Prostate gland (tissue), 2 donors: ENCODE measurements around the gene POLR2B. TPM values are rescaled to one million over a fixed set of nuclear protein-coding genes. Genes with fewer than 3 reads are reported as not detected.

Experiments used
- DNase-seq: peaks from one replicate; pipeline ENCODE4 v3.0.0-alpha.2; 2019; ENCODE audit warnings: low spot score
- H3K27ac ChIP-seq, 2 donors: fragments of 200-600 bp; sonication (generic); 2 replicates each; pipeline ENCODE4 v1.5.1; 2017 to 2019
- H3K27me3 ChIP-seq: fragments of 200-600 bp; sonication (generic); replicated peaks from 2 replicates; pipeline ENCODE4 v1.5.1; 2019; ENCODE audit not compliant: insufficient read depth
- H3K36me3 ChIP-seq, 2 donors: fragments of 200-600 bp; sonication (generic); 1 replicate in 1 of 2; 2 replicates in 1 of 2; pipeline versions ENCODE4 v1.5.1 to v1.8.1; 2017 to 2019
- H3K4me1 ChIP-seq: fragments of 200-600 bp; sonication (generic); replicated peaks from 2 replicates; pipeline ENCODE4 v1.5.1; 2019
- H3K4me3 ChIP-seq, 2 donors: fragments of 200-600 bp; sonication (generic); 2 replicates each; pipeline ENCODE4 v1.5.1; 2017 to 2019
- H3K9me3 ChIP-seq: fragments of 200-600 bp; sonication (generic); 2 replicates; pipeline ENCODE4 v1.5.1; 2017
- POLR2A ChIP-seq: fragments of 450-650 bp; IDR thresholded peaks from one replicate; pipeline ENCODE4 v1.6.1; 2016; ENCODE audit warnings: antibody characterized with exemption, mild to moderate bottlenecking
- POLR2AphosphoS5 ChIP-seq: sonication (generic); formaldehyde crosslinking; IDR thresholded peaks from one replicate; pipeline ENCODE4 v1.6.1; 2017; ENCODE audit warnings: antibody characterized with exemption
- WGBS: methylation state at CpG from one replicate; pipeline ENCODE4 v1.1.5; 2018; 5-methylcytosine and 5-hydroxymethylcytosine counted together
- intact Hi-C: fragments of 100-400 bp; cut with DNase I; formaldehyde crosslinking; loops from one replicate; pipeline ENCODE4 v1.14.2; 2022
- total RNA-seq, 2 donors: library from RNA; depleted of rRNA; stranded (reverse); fragments of >200 nt; gene quantifications; one replicate each; pipeline ENCODE4 v1.1.0, GENCODE V29; 2016
- TF ChIP-seq, protein P1 (sequence below), 4 experiments: fragments of 200-600 bp in 2 of 4; fragments of 450-650 bp in 2 of 4; sonication (generic) in 2 of 4; IDR thresholded peaks; 1 replicate in 3 of 4; 2 replicates in 1 of 4; pipeline ENCODE4 v1.5.1; 2016 to 2019; ENCODE audit warnings: antibody characterized with exemption in 4 of 4, mild to moderate bottlenecking in 2 of 4, moderate library complexity in 2 of 4

Gene POLR2B
- total RNA-seq, 2 donors from 2014 or later: 74.0 to 76.1 TPM

DNA sequence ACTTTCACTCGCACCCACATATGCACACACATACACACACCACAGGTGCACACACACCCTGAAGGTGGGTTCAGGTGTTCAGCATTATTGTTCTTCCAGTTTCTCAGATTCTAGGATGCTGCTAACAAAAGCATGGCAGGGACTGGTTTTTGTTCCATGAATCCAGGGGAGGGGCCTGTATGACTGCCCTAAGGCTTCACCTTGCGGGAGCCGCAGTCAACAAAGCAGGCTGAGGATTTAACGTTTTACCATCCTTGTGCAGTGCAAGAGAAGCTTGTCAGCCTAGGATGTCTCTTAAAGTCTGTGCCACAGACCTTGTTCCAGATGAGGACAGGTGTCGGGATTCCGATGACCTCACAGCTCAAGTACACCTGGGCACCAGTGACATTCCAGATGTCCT is 61.8 kb downstream of the POLR2B start:
- no peak for DNase-seq
- H3K9me3 ChIP-seq: no peaks in the 10 kb centered on the region
- H3K36me3 ChIP-seq: no peaks in the 10 kb centered on the region
- WGBS: 62% methylated on average over 6 of the region's 6 CpGs
- H3K27ac ChIP-seq: peak overlapping the region in 1 of 2 donors; percentile 2
- H3K4me1 ChIP-seq: no peaks in the 10 kb centered on the region
- H3K27me3 ChIP-seq: no peaks in the 10 kb centered on the region
- H3K4me3 ChIP-seq: no peak overlapping the region
- no peak for TF ChIP-seq POLR2AphosphoS5
- no peak for TF ChIP-seq POLR2A
- TF ChIP-seq, protein P1, sequence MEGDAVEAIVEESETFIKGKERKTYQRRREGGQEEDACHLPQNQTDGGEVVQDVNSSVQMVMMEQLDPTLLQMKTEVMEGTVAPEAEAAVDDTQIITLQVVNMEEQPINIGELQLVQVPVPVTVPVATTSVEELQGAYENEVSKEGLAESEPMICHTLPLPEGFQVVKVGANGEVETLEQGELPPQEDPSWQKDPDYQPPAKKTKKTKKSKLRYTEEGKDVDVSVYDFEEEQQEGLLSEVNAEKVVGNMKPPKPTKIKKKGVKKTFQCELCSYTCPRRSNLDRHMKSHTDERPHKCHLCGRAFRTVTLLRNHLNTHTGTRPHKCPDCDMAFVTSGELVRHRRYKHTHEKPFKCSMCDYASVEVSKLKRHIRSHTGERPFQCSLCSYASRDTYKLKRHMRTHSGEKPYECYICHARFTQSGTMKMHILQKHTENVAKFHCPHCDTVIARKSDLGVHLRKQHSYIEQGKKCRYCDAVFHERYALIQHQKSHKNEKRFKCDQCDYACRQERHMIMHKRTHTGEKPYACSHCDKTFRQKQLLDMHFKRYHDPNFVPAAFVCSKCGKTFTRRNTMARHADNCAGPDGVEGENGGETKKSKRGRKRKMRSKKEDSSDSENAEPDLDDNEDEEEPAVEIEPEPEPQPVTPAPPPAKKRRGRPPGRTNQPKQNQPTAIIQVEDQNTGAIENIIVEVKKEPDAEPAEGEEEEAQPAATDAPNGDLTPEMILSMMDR (IDR thresholded peaks at IDR 0.05): no peak
- intact Hi-C loops: no loop called here

DNA sequence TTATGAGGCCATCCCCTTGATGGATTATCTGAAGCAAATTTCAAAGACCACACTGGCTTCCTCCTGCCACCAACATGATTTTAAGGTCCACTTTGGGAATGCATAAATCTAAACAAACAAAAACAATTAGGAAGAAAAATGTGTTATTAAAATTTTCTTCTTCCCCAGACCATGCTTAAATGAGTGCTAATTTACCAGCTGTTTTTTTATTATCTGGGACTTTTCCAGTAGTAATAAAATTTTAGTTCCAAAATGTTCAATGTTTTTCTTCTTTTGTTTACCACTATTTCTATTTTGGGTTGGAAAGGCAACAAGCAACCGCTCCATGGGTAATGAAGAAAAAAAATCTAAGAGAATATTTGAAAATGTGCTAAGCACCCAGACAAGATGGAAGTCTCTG is 62.3 kb downstream of the POLR2B start:
- Histone ChIP-seq H3K27ac (peak overlapping the region; percentile 56 to 64), H3K36me3 (no peaks in the 10 kb centered on the region), H3K9me3 (no peaks in the 10 kb centered on the region), H3K4me3 (no peak overlapping the region), H3K27me3 (no peaks in the 10 kb centered on the region), H3K4me1 (no peaks in the 10 kb centered on the region)
- no peak for DNase-seq
- TF ChIP-seq, protein P1 (IDR thresholded peaks at IDR 0.05): no peak
- TF ChIP-seq POLR2AphosphoS5 (no peak), POLR2A (no peak)
- intact Hi-C loops: no loop called here
- 55% methylated on average over 1 of the region's 1 CpG for WGBS

DNA sequence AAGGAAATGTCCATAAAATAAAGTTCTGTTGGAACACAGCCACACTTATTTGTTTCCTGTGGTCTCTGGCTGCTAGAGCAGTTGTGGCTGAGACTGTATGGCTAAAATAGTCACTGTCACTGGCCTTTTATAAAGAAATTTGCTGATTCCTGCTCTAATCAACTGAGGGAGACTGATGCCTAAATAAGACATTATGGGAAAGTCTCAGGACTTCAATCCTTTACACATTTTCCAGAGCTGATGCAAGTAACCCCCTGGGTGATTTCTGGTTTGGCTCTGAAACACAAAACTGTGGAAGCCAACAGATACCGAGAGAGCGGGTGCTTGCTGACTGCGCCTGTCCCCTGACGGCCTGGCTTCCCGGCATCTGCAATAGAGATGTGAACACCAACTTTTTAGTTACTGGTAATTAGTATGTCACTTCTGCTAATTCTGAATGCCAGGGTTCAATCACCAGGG is 64.0 kb downstream of the POLR2B start:
- 73% methylated on average over 5 of the region's 5 CpGs for WGBS
- H3K27ac ChIP-seq: peak overlapping the region; percentile 56 to 64
- no peaks in the 10 kb centered on the region for H3K9me3 ChIP-seq
- no peaks in the 10 kb centered on the region for H3K4me1 ChIP-seq
- TF ChIP-seq, protein P1 (IDR thresholded peaks at IDR 0.05): no peak
- TF ChIP-seq POLR2A (no peak), POLR2AphosphoS5 (no peak)
- H3K4me3 ChIP-seq: no peak overlapping the region
- intact Hi-C loops: no loop called here
- H3K36me3 ChIP-seq: no peaks in the 10 kb centered on the region
- no peak for DNase-seq
- no peaks in the 10 kb centered on the region for H3K27me3 ChIP-seq

DNA sequence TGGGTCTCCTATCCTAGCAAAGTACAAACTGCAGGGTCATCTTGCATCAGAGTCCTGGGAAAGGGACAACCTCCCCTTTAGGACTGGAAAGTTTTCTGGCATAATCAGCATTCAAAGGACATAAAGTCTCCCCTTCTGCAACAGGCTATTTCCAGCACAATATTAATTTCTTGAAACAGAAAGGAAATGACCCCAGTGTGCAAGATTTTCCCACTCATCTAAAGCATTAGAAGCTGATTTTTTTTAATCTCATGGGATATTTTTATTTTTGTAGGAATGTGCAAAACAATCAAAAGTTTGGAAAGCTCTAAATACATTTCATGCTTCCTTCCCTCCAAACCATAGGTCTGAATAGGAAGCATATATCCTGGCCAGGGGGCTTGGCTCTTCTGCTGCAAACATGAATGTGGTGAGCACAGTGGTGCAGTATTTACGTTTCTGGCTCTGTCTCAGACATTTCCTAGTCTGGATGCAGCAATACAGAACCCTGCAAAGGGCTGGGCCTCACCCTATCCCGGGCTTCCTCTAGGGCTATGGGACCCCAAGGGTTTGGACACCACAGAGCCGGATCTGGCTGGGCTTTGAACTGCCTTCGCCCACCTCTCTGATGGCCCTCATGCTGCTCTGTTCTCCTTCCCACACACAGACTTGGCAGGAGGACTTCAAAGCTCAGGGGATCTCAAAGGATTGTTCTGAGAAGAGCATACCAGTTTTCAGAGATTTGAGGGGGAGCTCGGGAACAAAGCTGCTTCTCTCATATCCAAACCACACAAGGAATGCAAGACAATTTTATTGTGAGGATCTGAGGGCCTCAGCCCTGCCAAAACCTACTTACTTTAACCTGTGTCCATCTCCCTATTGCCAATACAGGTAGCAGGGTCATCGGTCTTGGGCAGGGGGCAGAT is 64.9 kb downstream of the POLR2B start:
- WGBS: 27% methylated on average over 6 of the region's 6 CpGs
- H3K9me3 ChIP-seq: no peaks in the 10 kb centered on the region
- TF ChIP-seq POLR2AphosphoS5 (no peak), POLR2A (no peak)
- TF ChIP-seq, protein P1 (IDR thresholded peaks at IDR 0.05): no peak
- H3K4me1 ChIP-seq: no peaks in the 10 kb centered on the region
- intact Hi-C loops: no loop called here
- DNase-seq: no peak
- H3K27ac ChIP-seq: peak overlapping the region; percentile 56 to 64
- H3K36me3 ChIP-seq: no peaks in the 10 kb centered on the region
- no peak overlapping the region for H3K4me3 ChIP-seq
- H3K27me3 ChIP-seq: no peaks in the 10 kb centered on the region

DNA sequence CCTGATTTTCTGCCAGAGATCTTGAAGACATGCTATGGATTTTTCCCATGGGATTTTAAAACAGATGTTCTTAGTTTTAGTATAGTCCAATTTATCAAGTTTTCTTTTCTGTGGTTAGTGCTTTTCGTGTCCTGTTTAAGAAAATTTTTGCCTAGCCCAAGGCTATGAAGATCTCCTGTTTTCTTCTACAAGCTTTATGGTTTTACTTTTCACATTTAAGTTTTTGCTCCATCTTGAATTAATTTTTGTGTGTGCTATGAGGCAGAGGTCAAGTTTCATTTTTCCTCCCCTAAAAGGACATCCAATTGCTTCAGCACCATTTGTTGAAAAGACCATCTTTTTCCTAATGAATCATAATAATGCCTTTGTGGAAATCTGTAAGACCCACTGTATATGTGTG is 65.6 kb downstream of the POLR2B start:
- Histone ChIP-seq H3K36me3 (no peaks in the 10 kb centered on the region), H3K27me3 (no peaks in the 10 kb centered on the region), H3K27ac (peak overlapping the region; percentile 51 to 64), H3K4me3 (no peak overlapping the region), H3K9me3 (no peaks in the 10 kb centered on the region), H3K4me1 (no peaks in the 10 kb centered on the region)
- WGBS: 64% methylated on average over 1 of the region's 1 CpG
- DNase-seq: no peak
- intact Hi-C loops: no loop called here
- TF ChIP-seq, protein P1 (IDR thresholded peaks at IDR 0.05): no peak
- TF ChIP-seq POLR2A (no peak), POLR2AphosphoS5 (no peak)
